Ovary (tissue), 9 donors: ENCODE data around the gene APOA1. TPM values are rescaled to one million over a fixed set of nuclear protein-coding genes. Genes with fewer than 3 reads are reported as not detected.

Source experiments
- DNase-seq, 5 donors: peaks; one replicate each; pipeline ENCODE4 v3.0.0-alpha.2; 2019 to 2020
- H3K27ac ChIP-seq, 2 donors: fragments of 200-600 bp; one replicate each; pipeline versions ENCODE4 v1.5.1 to v1.8.0; 2019 to 2022
- H3K27me3 ChIP-seq: fragments of 200-600 bp; one replicate; pipeline ENCODE4 v1.8.0; 2022
- H3K36me3 ChIP-seq: fragments of 200-600 bp; sonication (generic); one replicate; pipeline ENCODE4 v1.5.1; 2019
- H3K4me1 ChIP-seq: one replicate; pipeline ENCODE4 v1.8.1; 2013; ENCODE audit warnings: mild to moderate bottlenecking, moderate library complexity; ENCODE audit not compliant: insufficient read depth
- H3K4me3 ChIP-seq: fragments of 200-600 bp; sonication (generic); one replicate; pipeline ENCODE4 v1.5.1; 2017
- H3K9me3 ChIP-seq, 2 donors: fragments of 200-600 bp in 1 of 2; sonication (generic) in 1 of 2; one replicate each; pipeline versions ENCODE4 v1.5.1 to v1.8.1; 2013 to 2019; ENCODE audit warnings: mild to moderate bottlenecking in 1 of 2, moderate library complexity in 1 of 2
- CTCF ChIP-seq, 3 donors: fragments of 450-650 bp in 2 of 3; fragments of 200-600 bp in 1 of 3; IDR thresholded peaks; one replicate each; pipeline versions ENCODE4 v1.5.1 to v1.8.0; 2016 to 2022; ENCODE audit warnings: antibody characterized with exemption in 3 of 3, mild to moderate bottlenecking in 1 of 3
- EP300 ChIP-seq: sonication (generic); formaldehyde crosslinking; IDR thresholded peaks from one replicate; pipeline ENCODE4 v1.6.1; 2017; ENCODE audit warnings: antibody characterized with exemption
- POLR2A ChIP-seq: fragments of 450-650 bp; IDR thresholded peaks from one replicate; pipeline ENCODE4 v1.6.1; 2017; ENCODE audit warnings: antibody characterized with exemption, mild to moderate bottlenecking, moderate library complexity
- WGBS, 3 donors: extraction: QIAGEN DNeasy Blood & Tissue Kit in 1 of 3; methylation state at CpG; one replicate each; pipeline versions ENCODE4 v1.1.5 to v1.1.7; 2013 to 2017; 5-methylcytosine and 5-hydroxymethylcytosine counted together
- intact Hi-C, 4 donors: fragments of 100-400 bp; cut with DNase I; formaldehyde crosslinking; loops; one replicate each; pipeline versions ENCODE4 v1.11.0 to v1.15.1; 2022 to 2023
- polyA plus RNA-seq, 2 donors: library from polyadenylated mRNA; stranded (reverse); fragments of 200-250 nt in 1 of 2; fragments of 350-450 nt in 1 of 2; fragmentation: Illumina TruSeq in 1 of 2; extraction: RNeasy Lipid Tissue Mini Kit (QIAGEN cat#74804) in 1 of 2; gene quantifications; one replicate each; pipeline ENCODE4 v1.2.3, GENCODE V29; 2013 to 2014
- total RNA-seq, 7 donors: library from RNA; depleted of rRNA in 2 of 7; stranded (reverse); fragments of >200 nt in 2 of 7; fragmentation: NEBNext Ultra II Directional in 3 of 7; extraction: Animal tissue kit (Norgen Biotek cat#: 25700) in 3 of 7; gene quantifications; one replicate each; pipeline versions ENCODE4 v1.1.0 to v1.2.4, GENCODE V29; 2016 to 2023
- donor health status: DM: no; HTN: no; CAD: no; lungs with moderate emphysema.
- donor health status: DM: no; HTN: no; CAD: no.
- donor health status: Bipolar disorder and iron deficiency.
- donor health status: DM: yes; HTN: yes; CAD: no.
- donor health status: DM: no; HTN: no; CAD: no.
- donor health status: DM: yes; HTN: yes; CAD: no.

The APOA1 gene
- total and polyA plus RNA-seq, 9 donors = 5.3 to 42.8 (median 19.0) TPM

- intact Hi-C loops = no loop called here
- Histone ChIP-seq H3K9me3 (no peaks in the 10 kb centered on the region), H3K27ac (no peak overlapping the region), H3K36me3 (peaks cover 3% of the 10 kb centered on the region), H3K27me3 (no peaks in the 10 kb centered on the region), H3K4me3 (no peak overlapping the region), H3K4me1 (no peaks in the 10 kb centered on the region)
- DNase-seq = no peak
- 74 to 89% (median 87%) methylated on average over 3 of the region's 3 CpGs for WGBS, 3 donors
- TF ChIP-seq EP300 (no peak), POLR2A (no peak), CTCF (IDR thresholded peaks at IDR 0.05) (no peak)
Measured at GRCh38 chr11:116868066-116868465, 30.6 kb upstream of the APOA1 start.

- intact Hi-C loops = no loop called here
- Histone ChIP-seq H3K4me3 (no peak overlapping the region), H3K27ac (no peak overlapping the region), H3K36me3 (no peaks in the 10 kb centered on the region), H3K9me3 (no peaks in the 10 kb centered on the region), H3K27me3 (no peaks in the 10 kb centered on the region), H3K4me1 (no peaks in the 10 kb centered on the region)
- 91 to 96% (median 96%) methylated on average over 11 of the region's 11 CpGs for WGBS, 3 donors
- TF ChIP-seq CTCF (IDR thresholded peaks at IDR 0.05) = no peak
- TF ChIP-seq EP300 = no peak
- TF ChIP-seq POLR2A = no peak
- no peak for DNase-seq
Measured at GRCh38 chr11:116867619-116868018, 30.2 kb upstream of the APOA1 start.

- Histone ChIP-seq H3K36me3 (no peaks in the 10 kb centered on the region), H3K27me3 (no peaks in the 10 kb centered on the region), H3K4me1 (no peaks in the 10 kb centered on the region), H3K9me3 (no peaks in the 10 kb centered on the region), H3K4me3 (no peak overlapping the region), H3K27ac (no peak overlapping the region)
- intact Hi-C loops = no loop called here
- 87 to 90% (median 90%) methylated on average over 6 of the region's 6 CpGs for WGBS, 3 donors
- no peak for DNase-seq
- no peak for TF ChIP-seq CTCF (IDR thresholded peaks at IDR 0.05)
Measured at GRCh38 chr11:116866804-116867455, 29.5 kb upstream of the APOA1 start.

- Histone ChIP-seq H3K9me3 (no peaks in the 10 kb centered on the region), H3K27ac (no peak overlapping the region), H3K27me3 (no peaks in the 10 kb centered on the region), H3K36me3 (no peaks in the 10 kb centered on the region), H3K4me1 (no peaks in the 10 kb centered on the region), H3K4me3 (no peak overlapping the region)
- TF ChIP-seq POLR2A (no peak), EP300 (no peak), CTCF (IDR thresholded peaks at IDR 0.05) (no peak)
- WGBS, 3 donors = 36 to 64% (median 41%) methylated on average over 1 of the region's 1 CpG
- DNase-seq = no peak
- intact Hi-C loops = no loop called here
Measured at GRCh38 chr11:116865696-116866095, 28.3 kb upstream of the APOA1 start.
